Measurements from ENCODE around the gene ARHGEF26.

ARHGEF26 gene

GRCh38 chr3:154195620-154196356 is 74.6 kb downstream of the ARHGEF26 start:
- Histone ChIP-seq H3K27me3 (replicated peaks) (no peaks in the 10 kb centered on the region), H3K36me3 (replicated peaks) (no peaks in the 10 kb centered on the region), H3K4me3 (ENCODE audit: low read depth, low read length) (no peak overlapping the region), H3K27ac (no peak overlapping the region)
- in situ Hi-C loops (cut with HindIII; ENCODE audit: low pct_ligation_motif_present, low sequenced_read_pairs): no loop called here
- no peak for DNase-seq
- TF ChIP-seq, protein P1, sequence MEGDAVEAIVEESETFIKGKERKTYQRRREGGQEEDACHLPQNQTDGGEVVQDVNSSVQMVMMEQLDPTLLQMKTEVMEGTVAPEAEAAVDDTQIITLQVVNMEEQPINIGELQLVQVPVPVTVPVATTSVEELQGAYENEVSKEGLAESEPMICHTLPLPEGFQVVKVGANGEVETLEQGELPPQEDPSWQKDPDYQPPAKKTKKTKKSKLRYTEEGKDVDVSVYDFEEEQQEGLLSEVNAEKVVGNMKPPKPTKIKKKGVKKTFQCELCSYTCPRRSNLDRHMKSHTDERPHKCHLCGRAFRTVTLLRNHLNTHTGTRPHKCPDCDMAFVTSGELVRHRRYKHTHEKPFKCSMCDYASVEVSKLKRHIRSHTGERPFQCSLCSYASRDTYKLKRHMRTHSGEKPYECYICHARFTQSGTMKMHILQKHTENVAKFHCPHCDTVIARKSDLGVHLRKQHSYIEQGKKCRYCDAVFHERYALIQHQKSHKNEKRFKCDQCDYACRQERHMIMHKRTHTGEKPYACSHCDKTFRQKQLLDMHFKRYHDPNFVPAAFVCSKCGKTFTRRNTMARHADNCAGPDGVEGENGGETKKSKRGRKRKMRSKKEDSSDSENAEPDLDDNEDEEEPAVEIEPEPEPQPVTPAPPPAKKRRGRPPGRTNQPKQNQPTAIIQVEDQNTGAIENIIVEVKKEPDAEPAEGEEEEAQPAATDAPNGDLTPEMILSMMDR (IDR thresholded peaks at IDR 0.05; ENCODE audit: low read depth, low read length, missing control alignments): no peak

DNA sequence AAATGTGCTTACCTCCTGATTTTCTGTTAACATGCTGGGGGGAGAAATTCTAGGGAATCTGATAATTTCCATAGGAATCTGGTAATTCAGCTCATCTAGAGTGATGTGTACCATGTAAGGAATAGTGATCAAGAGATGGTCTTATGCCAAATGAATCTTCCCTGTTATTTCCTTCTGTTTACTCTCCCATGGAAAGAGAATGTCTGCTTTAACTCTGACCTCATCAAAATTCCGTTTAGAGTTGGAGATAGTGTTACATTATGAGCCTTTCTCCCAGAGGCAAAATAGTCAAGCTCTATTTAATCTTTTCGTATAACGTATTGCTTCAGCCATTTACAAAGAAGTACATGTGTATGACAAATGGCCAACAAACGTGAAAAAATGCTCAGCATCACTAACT is 76.6 kb downstream of the ARHGEF26 start:
- Histone ChIP-seq H3K27me3 (replicated peaks) (no peaks in the 10 kb centered on the region), H3K36me3 (replicated peaks) (no peaks in the 10 kb centered on the region), H3K27ac (no peak overlapping the region), H3K4me3 (ENCODE audit: low read depth, low read length) (no peak overlapping the region)
- in situ Hi-C loops (cut with HindIII; ENCODE audit: low pct_ligation_motif_present, low sequenced_read_pairs): no loop called here
- no peak for DNase-seq
- TF ChIP-seq, protein P1 (IDR thresholded peaks at IDR 0.05; ENCODE audit: low read depth, low read length, missing control alignments): no peak

DNA sequence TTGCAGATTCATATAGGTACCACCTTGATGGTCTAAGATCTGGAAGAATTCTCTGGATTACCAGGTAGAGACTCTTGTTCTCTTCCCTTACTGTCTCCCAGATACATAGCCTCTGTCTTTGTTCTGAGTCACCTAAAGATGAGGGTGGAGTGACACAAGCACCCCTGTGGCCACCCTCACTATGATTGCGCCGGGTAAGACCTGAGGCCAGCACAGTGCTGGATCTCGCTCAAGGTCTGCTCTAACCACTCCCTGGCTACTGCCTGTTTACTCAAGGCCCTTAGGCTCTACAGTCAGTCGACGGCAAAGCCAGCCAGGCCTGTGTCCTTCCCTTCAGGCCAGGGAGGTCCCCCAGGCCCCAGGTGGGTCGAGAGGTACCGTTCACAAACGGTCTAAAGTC is 88.3 kb downstream of the ARHGEF26 start:
- no peaks in the 10 kb centered on the region for H3K36me3 ChIP-seq (replicated peaks)
- H3K27me3 ChIP-seq (replicated peaks): no peaks in the 10 kb centered on the region
- in situ Hi-C loops (cut with HindIII; ENCODE audit: low pct_ligation_motif_present, low sequenced_read_pairs): no loop called here
- DNase-seq: no peak
- TF ChIP-seq, protein P1 (IDR thresholded peaks at IDR 0.05; ENCODE audit: low read depth, low read length, missing control alignments): no peak
- H3K4me3 ChIP-seq (ENCODE audit: low read depth, low read length): no peak overlapping the region
- H3K27ac ChIP-seq: no peak overlapping the region

GRCh38 chr3:154210986-154211385 is 89.8 kb downstream of the ARHGEF26 start:
- Histone ChIP-seq H3K27me3 (replicated peaks) (no peaks in the 10 kb centered on the region), H3K27ac (no peak overlapping the region), H3K4me3 (ENCODE audit: low read depth, low read length) (no peak overlapping the region), H3K36me3 (replicated peaks) (no peaks in the 10 kb centered on the region)
- TF ChIP-seq, protein P1 (IDR thresholded peaks at IDR 0.05; ENCODE audit: low read depth, low read length, missing control alignments): no peak
- DNase-seq: no peak
- in situ Hi-C loops (cut with HindIII; ENCODE audit: low pct_ligation_motif_present, low sequenced_read_pairs): no loop called here

- no peak overlapping the region for H3K27ac ChIP-seq
- H3K4me3 ChIP-seq (ENCODE audit: low read depth, low read length): no peak overlapping the region
- no peaks in the 10 kb centered on the region for H3K36me3 ChIP-seq (replicated peaks)
- no peak for DNase-seq
- in situ Hi-C loops (cut with HindIII; ENCODE audit: low pct_ligation_motif_present, low sequenced_read_pairs): no loop called here
- no peaks in the 10 kb centered on the region for H3K27me3 ChIP-seq (replicated peaks)
- TF ChIP-seq, protein P1 (IDR thresholded peaks at IDR 0.05; ENCODE audit: low read depth, low read length, missing control alignments): no peak
Observed at GRCh38 chr3:154214306-154214705, 93.1 kb downstream of the ARHGEF26 start.

- TF ChIP-seq, protein P1 (IDR thresholded peaks at IDR 0.05; ENCODE audit: low read depth, low read length, missing control alignments): no peak
- no peaks in the 10 kb centered on the region for H3K27me3 ChIP-seq (replicated peaks)
- H3K36me3 ChIP-seq (replicated peaks): no peaks in the 10 kb centered on the region
- no peak overlapping the region for H3K4me3 ChIP-seq (ENCODE audit: low read depth, low read length)
- no peak for DNase-seq
- H3K27ac ChIP-seq: no peak overlapping the region
- in situ Hi-C loops (cut with HindIII; ENCODE audit: low pct_ligation_motif_present, low sequenced_read_pairs): no loop called here
Observed at GRCh38 chr3:154217671-154218070, 96.5 kb downstream of the ARHGEF26 start.

Measured in brain microvascular endothelial cell (primary cell).